IMR-90 (cell line): ENCODE results near the gene TAF4B. TPM values are rescaled to one million over a fixed set of nuclear protein-coding genes. Genes with fewer than 3 reads are reported as not detected.

Experiments
- ATAC-seq: fragments of 200-7000 bp; cut with Tn5 transposase; 2 replicates; pipeline ENCODE4 v1.9.1; 2020; ENCODE audit warnings: low read depth, mild to moderate bottlenecking, moderate library complexity
- BruUV-seq: library from RNA; stranded (reverse); fragments of 400-500 nt; replicated peaks from 2 replicates; lab custom pipeline; 2021; lab: Mats Ljungman, UMichigan
- CTCF ChIA-PET: fragments of 300-600 bp; formaldehyde crosslinking; extraction: SDS; loops from one replicate; lab custom pipeline; 2021; ENCODE audit warnings: antibody characterized with exemption; lab: Yijun Ruan, JAX
- POLR2A ChIA-PET: fragments of 300-600 bp; sonication (Branson Sonifier 250); formaldehyde crosslinking; loops from one replicate; lab custom pipeline; 2022; ENCODE audit warnings: antibody characterized with exemption; ENCODE audit not compliant: unreplicated experiment; lab: Charles Lee
- DNase-seq: peaks from one replicate; pipeline ENCODE4 v3.0.0; 2013
- H2AFZ ChIP-seq: replicated peaks from 2 replicates; pipeline ENCODE3; 2013; ENCODE audit warnings: low read length, mild to moderate bottlenecking; ENCODE audit not compliant: poor library complexity
- H2AK5ac ChIP-seq: 2 replicates; pipeline ENCODE4 v1.6.1; 2013; ENCODE audit warnings: low read depth, low read length, inconsistent platforms
- H2AK9ac ChIP-seq: replicated peaks from 2 replicates; pipeline ENCODE3; 2013; ENCODE audit warnings: mild to moderate bottlenecking, low read depth, low read length, moderate library complexity; ENCODE audit not compliant: poor library complexity
- H2BK120ac ChIP-seq: 2 replicates; pipeline ENCODE4 v1.6.1; 2013; ENCODE audit warnings: low read depth, low read length, inconsistent platforms
- H2BK15ac ChIP-seq: 3 replicates; pipeline ENCODE4 v1.6.1; 2013; ENCODE audit warnings: low read depth, low read length, inconsistent platforms
- H2BK20ac ChIP-seq: 2 replicates; pipeline ENCODE4 v1.6.1; 2013; ENCODE audit warnings: low read depth, mild to moderate bottlenecking, inconsistent platforms, low read length, moderate library complexity
- H2BK5ac ChIP-seq: 2 replicates; pipeline ENCODE4 v1.6.1; 2013; ENCODE audit warnings: mild to moderate bottlenecking, low read depth, low read length, inconsistent platforms; ENCODE audit not compliant: poor library complexity, severe bottlenecking
- H3K14ac ChIP-seq: replicated peaks from 2 replicates; pipeline ENCODE4 v1.6.1; 2013; ENCODE audit warnings: low read depth, low read length, inconsistent platforms
- H3K18ac ChIP-seq: 2 replicates; pipeline ENCODE4 v1.6.1; 2013; ENCODE audit warnings: low read depth, low read length, control low read depth
- H3K23ac ChIP-seq: 2 replicates; pipeline ENCODE4 v1.6.1; 2013; ENCODE audit warnings: low read depth, low read length, inconsistent platforms
- H3K27ac ChIP-seq: 2 replicates; pipeline ENCODE4 v1.5.1; 2013; ENCODE audit warnings: mild to moderate bottlenecking, control low read depth, low read length; ENCODE audit not compliant: insufficient read depth
- H3K27me3 ChIP-seq: 2 replicates; pipeline ENCODE4 v1.6.1; 2013; ENCODE audit warnings: low read length; ENCODE audit not compliant: control insufficient read depth, insufficient read depth
- H3K36me3 ChIP-seq: 2 replicates; pipeline ENCODE4 v1.6.1; 2013; ENCODE audit warnings: low read length, mixed read lengths; ENCODE audit not compliant: control insufficient read depth, insufficient read depth
- H3K4ac ChIP-seq: 2 replicates; pipeline ENCODE4 v1.6.1; 2013; ENCODE audit warnings: low read depth, low read length, inconsistent platforms
- H3K4me1 ChIP-seq: 2 replicates; pipeline ENCODE4 v1.6.1; 2013; ENCODE audit warnings: low read length, mixed read lengths; ENCODE audit not compliant: control insufficient read depth, insufficient read depth
- H3K4me2 ChIP-seq: 2 replicates; pipeline ENCODE4 v1.6.1; 2013; ENCODE audit warnings: low read depth, mild to moderate bottlenecking, control low read depth, low read length, moderate library complexity
- H3K4me3 ChIP-seq: 2 replicates; pipeline ENCODE4 v1.5.1; 2013; ENCODE audit warnings: low read depth, mild to moderate bottlenecking, control low read depth, low read length, moderate library complexity; ENCODE audit not compliant: insufficient read depth
- H3K56ac ChIP-seq: 2 replicates; pipeline ENCODE4 v1.6.1; 2013; ENCODE audit warnings: low read length, inconsistent platforms; ENCODE audit not compliant: insufficient read depth; ENCODE audit errors: extremely low read depth
- H3K79me1 ChIP-seq, 2 experiments: 2 replicates each; pipeline ENCODE4 v1.6.1; 2013; ENCODE audit warnings: low read length in 2 of 2, inconsistent platforms in 1 of 2, low read depth in 1 of 2
- H3K9ac ChIP-seq: 2 replicates; pipeline ENCODE4 v1.6.1; 2013; ENCODE audit warnings: low read depth, low read length, control low read depth
- H3K9me1 ChIP-seq: 2 replicates; pipeline ENCODE4 v1.6.1; 2013; ENCODE audit warnings: low read length, inconsistent platforms; ENCODE audit not compliant: insufficient read depth
- H3K9me3 ChIP-seq: 2 replicates; pipeline ENCODE4 v1.6.1; 2013; ENCODE audit warnings: low read length; ENCODE audit not compliant: control insufficient read depth, insufficient read depth
- H4K20me1 ChIP-seq: 2 replicates; pipeline ENCODE4 v1.6.1; 2013; ENCODE audit warnings: low read length, inconsistent platforms; ENCODE audit not compliant: insufficient read depth
- H4K5ac ChIP-seq: 2 replicates; pipeline ENCODE4 v1.6.1; 2013; ENCODE audit warnings: mild to moderate bottlenecking, low read depth, low read length, control low read depth
- H4K8ac ChIP-seq, 2 experiments: 2 replicates each; pipeline ENCODE4 v1.6.1; 2013; ENCODE audit warnings: low read depth in 2 of 2, low read length in 2 of 2, control low read depth in 1 of 2, inconsistent platforms in 1 of 2
- H4K91ac ChIP-seq: 2 replicates; pipeline ENCODE4 v1.6.1; 2013; ENCODE audit warnings: low read depth, low read length, inconsistent platforms; ENCODE audit not compliant: insufficient read depth
- ELK1 ChIP-seq: fragments of 150-350 bp; IDR thresholded peaks from 2 replicates; pipeline ENCODE4 v1.6.1; 2016; ENCODE audit warnings: low read depth, mild to moderate bottlenecking, low read length, moderate library complexity, borderline replicate concordance
- MXI1 ChIP-seq: IDR thresholded peaks from 2 replicates; pipeline ENCODE4 v1.6.1; 2012; ENCODE audit warnings: low read depth, mild to moderate bottlenecking, low read length, moderate library complexity, borderline replicate concordance
- NFE2L2 ChIP-seq: fragments of 150-350 bp; IDR thresholded peaks from 2 replicates; pipeline ENCODE4 v1.6.1; 2016; ENCODE audit warnings: low read depth, mild to moderate bottlenecking, low read length
- RAD21 ChIP-seq: IDR thresholded peaks from 2 replicates; pipeline ENCODE4 v1.6.1; 2012; ENCODE audit warnings: low read length, improper control_type of control experiment
- SMC3 ChIP-seq: fragments of 150-350 bp; IDR thresholded peaks from 2 replicates; pipeline ENCODE4 v1.6.1; 2016; ENCODE audit warnings: low read depth, mild to moderate bottlenecking, antibody characterized with exemption, low read length, moderate library complexity
- WGBS, 2 experiments: methylation state at CpG; one replicate each; pipeline versions ENCODE4 v1.1.5 to v1.1.7; 2013; ENCODE audit warnings: missing lambda C conversion rate in 2 of 2; ENCODE audit not compliant: insufficient read length in 1 of 2; ENCODE audit errors: extremely low coverage in 2 of 2; 5-methylcytosine and 5-hydroxymethylcytosine counted together
- dilution Hi-C: fragments of 300-500 bp; cut with HindIII; formaldehyde crosslinking; loops from one replicate; pipeline ENCODE4 v1.14.3; 2018; ENCODE audit warnings: low sequenced_read_pairs; ENCODE audit not compliant: unreplicated experiment
- in situ Hi-C: fragments of 300-500 bp; cut with MboI; formaldehyde crosslinking; loops from 3 replicates; pipeline ENCODE4 v1.14.3; 2019; ENCODE audit warnings: low sequenced_read_pairs, inconsistent platforms, mixed read lengths
- intact Hi-C: fragments of 100-400 bp; cut with micrococcal nuclease; formaldehyde crosslinking; loops from 2 replicates; pipeline ENCODE4 v1.10.0; 2022
- polyA plus RNA-seq, 3 experiments: library from polyadenylated mRNA; depleted of rRNA; stranded (reverse); fragments of >200 nt; gene quantifications; 2 replicates each; pipeline ENCODE4 v1.2.3, GENCODE V29; 2012; ENCODE audit warnings: low replicate concordance in 1 of 3
- total RNA-seq: library from RNA; depleted of rRNA; stranded (reverse); fragments of >200 nt; gene quantifications from 2 replicates; pipeline ENCODE4 v1.2.3, GENCODE V29; 2012
- TF ChIP-seq, protein P1 (sequence below): conservative IDR thresholded peaks from 2 replicates; pipeline ENCODE4 v1.5.1; 2012; ENCODE audit warnings: mild to moderate bottlenecking, low read depth, low read length, improper control_type of control experiment

TAF4B gene
- total and polyA plus RNA-seq, 2 of the 4 experiments (the other 2 are of a cell fraction) = 0.38 to 1.1 TPM

DNA sequence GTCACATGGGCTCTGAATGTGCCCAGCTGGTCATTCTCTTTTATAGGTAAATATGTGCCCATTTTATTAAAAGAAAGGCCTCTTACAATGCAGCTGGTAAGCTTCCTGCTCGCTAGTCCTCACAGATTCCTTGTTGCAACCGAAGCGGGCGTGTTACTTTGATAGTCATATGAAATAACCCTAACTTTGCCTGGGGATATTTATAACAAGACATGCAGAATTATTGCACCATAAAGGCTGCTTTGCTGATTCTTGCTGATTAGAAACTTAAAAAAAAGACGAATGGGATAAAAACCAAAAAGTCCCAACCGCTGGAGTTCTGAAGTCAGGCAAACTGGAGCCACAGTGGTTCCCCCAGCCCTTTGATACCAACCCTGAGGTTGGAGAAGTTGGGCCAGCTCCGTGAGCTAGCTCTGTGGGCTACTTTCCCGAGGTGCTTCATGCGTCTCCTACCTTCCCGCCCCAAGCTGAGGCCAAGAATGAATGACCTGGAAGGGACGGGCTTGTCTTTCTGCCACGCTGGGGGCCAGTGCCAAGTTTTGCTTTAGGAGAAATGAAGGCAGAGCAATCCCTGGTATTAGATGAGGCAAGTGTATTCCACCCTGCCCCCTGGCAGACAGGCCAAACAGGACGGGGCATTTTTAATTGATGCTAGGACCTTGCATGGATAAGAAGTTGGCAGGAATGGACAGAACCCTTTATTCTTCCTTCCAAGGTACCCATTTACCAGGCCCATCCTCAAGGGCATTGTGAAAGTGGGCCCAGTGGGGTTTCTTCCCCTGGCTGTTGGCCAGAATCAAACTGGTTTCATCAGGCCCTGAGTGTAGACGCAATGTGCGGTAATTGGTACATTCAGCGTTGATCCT is 181.7 kb downstream of the TAF4B start:
- dilution Hi-C loops (no loop called here), intact Hi-C loops (loop anchor here (5.0 to 10.0 kb wide), 2 partner anchors 139 to 1187 kb away; partner anchors contain the start of gene KCTD1), in situ Hi-C loops (loop anchor here (5.0 kb wide), 1 partner anchor 239 kb away; no protein-coding TSS in a partner anchor)
- 69% methylated on average over 7 of the region's 16 CpGs; no CpG with 5 or more reads in 1 of the 2 experiments for WGBS, 2 experiments
- TF ChIP-seq, protein P1, sequence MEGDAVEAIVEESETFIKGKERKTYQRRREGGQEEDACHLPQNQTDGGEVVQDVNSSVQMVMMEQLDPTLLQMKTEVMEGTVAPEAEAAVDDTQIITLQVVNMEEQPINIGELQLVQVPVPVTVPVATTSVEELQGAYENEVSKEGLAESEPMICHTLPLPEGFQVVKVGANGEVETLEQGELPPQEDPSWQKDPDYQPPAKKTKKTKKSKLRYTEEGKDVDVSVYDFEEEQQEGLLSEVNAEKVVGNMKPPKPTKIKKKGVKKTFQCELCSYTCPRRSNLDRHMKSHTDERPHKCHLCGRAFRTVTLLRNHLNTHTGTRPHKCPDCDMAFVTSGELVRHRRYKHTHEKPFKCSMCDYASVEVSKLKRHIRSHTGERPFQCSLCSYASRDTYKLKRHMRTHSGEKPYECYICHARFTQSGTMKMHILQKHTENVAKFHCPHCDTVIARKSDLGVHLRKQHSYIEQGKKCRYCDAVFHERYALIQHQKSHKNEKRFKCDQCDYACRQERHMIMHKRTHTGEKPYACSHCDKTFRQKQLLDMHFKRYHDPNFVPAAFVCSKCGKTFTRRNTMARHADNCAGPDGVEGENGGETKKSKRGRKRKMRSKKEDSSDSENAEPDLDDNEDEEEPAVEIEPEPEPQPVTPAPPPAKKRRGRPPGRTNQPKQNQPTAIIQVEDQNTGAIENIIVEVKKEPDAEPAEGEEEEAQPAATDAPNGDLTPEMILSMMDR = no peak
- no peak for TF ChIP-seq RAD21
- TF ChIP-seq ELK1 = no peak
- no peak for TF ChIP-seq MXI1
- no peak for TF ChIP-seq NFE2L2
- no peak for TF ChIP-seq SMC3
- Histone ChIP-seq H3K23ac (no peak overlapping the region), H3K14ac (no peak overlapping the region), H4K20me1 (no peaks in the 10 kb centered on the region), H3K4me1 (no peaks in the 10 kb centered on the region), H2AK9ac (peak overlapping the region; percentile 20), H2BK120ac (no peak overlapping the region), H3K9me1 (no peaks in the 10 kb centered on the region), H4K5ac (no peak overlapping the region), H3K9me3 (no peaks in the 10 kb centered on the region), H2BK20ac (no peak overlapping the region), H2BK5ac (no peak overlapping the region), H4K91ac (no peak overlapping the region), H2BK15ac (no peak overlapping the region), H3K4me2 (no peak overlapping the region), H3K79me1 (no peaks in the 10 kb centered on the region), H3K4ac (no peak overlapping the region), H3K27ac (no peak overlapping the region), H4K8ac (no peak overlapping the region), H3K18ac (no peak overlapping the region), H2AFZ (no peak overlapping the region), H3K36me3 (no peaks in the 10 kb centered on the region), H2AK5ac (no peak overlapping the region), H3K27me3 (peaks cover 12% of the 10 kb centered on the region), H3K9ac (no peak overlapping the region), H3K4me3 (no peak overlapping the region), H3K56ac (no peak overlapping the region)
- CTCF ChIA-PET = no interaction called here
- no TSS peak for BruUV-seq
- DNase-seq (no peak), ATAC-seq (no peak)
- POLR2A ChIA-PET = no interaction called here
